GM18498 (cell line): ENCODE data around the gene TEP1.
"Not testable (repeated sequence)": the region's sequence is repeated elsewhere in the genome, so short reads cannot be mapped to it uniquely, and the experiment has no call there.

ENCODE experiments used
- ATAC-seq: cut with Tn5 transposase; IDR thresholded peaks from one replicate; pipeline ENCODE4 v1.9.1; 2021; ENCODE audit warnings: mild to moderate bottlenecking, moderate library complexity; ENCODE audit not compliant: unreplicated experiment

Gene TEP1

DNA sequence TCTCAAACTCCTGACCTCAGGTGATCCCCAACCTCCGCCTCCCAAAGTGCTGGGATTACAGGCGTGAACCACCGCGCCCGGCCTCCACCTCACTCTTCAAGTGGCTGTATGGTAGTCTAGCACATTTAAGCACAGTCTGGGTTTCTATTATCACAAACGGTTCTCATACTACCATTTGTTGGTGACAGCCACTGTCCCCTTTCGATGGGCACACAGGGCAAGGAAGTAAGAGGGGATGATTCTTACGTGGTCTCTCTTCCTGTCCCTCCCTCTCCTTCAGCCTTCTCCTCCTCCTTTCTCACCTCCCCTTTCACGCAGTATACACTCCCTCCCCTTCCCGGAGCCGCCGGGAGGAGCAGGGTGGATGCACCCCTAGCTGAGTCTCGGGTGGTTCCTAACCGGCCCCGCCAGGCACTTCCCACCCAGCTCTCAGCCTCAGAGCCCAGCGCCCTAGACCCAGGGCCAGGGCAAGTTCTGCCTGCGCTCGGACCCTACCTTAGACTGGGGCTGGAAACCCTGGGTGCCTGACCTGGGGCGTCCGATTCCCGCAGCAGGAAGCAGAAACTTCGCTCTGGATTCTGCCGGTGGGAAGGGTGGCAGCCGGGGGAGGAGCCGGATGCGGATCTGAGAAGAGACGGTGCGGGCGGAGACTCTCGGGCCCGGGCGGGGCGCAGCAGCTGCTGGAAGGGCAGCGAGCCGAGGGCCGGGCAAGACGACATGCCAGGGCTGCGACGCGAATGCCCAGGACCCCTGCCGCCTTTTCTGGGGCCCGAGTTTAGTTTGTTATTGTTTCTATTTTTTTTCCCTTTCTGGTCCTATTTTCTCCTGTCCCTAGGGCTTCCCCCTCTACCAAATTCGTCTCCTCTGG lies at the start of gene TEP1:
Gene TEP1 (minus strand): TSS at position 626 of the 868 bp plus-strand sequence. CDS start 5,062 bp downstream, outside the sequence.
- peak; percentile 73 for ATAC-seq

DNA sequence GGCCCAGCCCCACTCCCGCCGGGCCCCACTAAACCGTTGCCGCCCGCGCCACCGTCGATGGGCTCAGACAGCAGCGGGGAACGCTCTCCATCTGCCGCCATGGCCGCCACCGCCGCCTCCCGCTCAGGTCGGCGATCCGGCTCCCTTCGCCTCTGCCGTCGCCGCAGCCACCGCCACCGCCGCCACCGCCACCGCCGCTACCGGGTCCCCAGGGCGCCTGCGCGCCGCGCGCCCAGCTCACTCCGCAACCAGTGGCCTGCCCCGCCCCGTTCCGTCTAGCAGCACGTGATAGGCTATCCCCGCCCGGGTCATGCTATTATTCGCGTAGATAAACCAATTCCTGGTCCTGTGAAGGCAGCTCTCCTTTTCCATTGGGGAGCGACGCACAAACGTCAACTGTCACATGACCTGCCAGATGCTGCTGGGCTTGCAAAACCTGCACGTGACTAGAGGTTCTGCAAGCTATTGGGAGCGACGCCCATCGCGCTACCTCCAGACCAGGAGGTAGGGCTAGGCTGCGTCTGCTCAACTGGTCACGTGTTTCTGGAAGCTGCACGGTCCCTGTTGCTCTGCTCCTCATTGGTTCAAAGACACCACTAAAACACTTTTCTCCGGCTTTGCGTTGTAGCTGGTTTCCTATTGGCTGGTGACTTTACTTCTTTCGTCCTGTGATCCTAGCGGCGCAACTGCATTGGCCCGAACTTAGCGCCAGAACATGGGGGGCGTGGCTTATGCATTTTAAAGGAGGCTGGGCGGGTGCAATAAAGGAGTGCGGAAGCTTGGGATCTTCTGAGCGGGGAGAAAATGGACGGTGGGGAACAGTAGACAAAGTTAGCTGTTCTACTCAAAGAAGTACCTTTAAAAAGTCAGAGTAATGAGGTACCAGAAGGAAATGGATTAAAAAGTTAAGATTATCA lies 48.2 kb upstream of the TEP1 start, which contains the start of gene PIP4P1:
Gene PIP4P1 (minus strand): TSS at position 210 of the 917 bp plus-strand sequence. CDS start 109 bp downstream, at position 101.
- ATAC-seq = peak; percentile 94

DNA sequence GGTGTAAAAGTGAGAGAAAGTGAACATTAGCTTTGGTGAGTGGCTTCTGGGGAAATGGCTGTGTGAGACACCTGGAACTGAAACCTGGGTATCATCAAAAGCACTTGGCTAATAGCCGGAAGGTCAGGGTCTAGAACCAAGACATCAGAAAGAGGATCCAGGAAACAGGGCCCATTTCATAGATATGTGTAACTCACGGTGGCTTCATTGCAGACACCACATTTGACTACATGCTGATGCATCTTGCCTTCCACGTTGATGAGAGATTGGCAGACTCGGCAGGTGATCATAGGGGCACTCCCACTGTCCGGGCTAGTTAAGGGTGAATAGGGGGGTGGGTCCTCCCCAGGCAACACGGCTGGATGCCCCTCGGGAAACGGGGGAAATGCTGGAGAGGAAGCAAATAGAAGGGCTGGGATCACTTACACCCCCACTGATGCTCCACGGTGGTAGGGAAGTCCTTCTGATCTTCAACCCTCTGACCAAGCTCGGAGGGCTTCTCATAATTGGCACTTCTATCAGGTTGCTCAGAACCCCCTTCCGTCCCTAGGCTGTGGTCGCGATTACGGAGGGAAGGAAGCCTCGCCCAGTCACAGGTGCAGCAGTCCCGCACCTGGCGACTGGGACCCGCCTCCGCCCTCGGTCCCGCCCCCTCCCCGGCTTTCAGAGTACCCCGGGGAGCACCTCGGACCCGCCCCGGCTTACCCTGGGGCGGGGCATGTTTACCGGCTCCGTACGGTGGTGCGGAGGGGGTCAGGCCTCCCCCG lies 47.3 kb upstream of the TEP1 start:
- peak; percentile 8 for ATAC-seq

DNA sequence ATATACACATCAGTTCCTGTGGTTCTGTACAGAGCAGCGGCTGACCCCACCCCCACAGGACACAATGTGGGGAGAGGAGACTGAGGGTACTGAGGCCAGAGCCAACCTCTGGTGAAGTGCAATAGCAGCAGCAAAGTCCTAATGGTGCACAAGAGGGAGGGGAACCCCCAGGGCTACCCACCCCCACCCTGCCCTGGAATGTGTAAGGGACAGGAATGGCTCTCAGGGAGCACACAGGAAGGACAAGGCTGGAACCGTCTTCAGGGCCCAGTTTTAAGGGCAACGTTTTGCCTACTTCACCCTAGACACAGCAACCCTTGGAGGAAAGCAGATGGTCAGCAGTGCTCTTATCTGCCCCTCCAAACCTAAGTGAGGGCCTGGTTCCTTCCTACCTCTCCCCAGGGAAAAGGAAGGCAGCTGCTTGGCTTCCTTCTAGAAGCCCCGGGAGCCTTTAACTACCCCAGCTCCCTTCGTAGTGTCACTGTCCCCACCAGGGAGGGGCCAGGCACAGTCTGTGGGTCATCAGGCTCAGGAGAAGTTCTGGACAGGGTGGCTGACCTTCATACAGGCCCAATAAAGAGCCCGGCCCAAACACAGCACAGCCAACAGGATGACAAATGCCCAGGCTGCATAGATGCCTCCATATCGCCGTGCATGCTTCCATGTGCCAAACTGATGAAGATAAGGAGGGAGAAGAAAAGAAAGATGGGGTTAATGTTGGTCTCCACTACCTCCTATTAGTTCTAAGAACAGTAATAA lies 44.9 kb upstream of the TEP1 start:
- ATAC-seq = no peak

GRCh38 chr14:20456971-20457370 lies 43.7 kb upstream of the TEP1 start:
- ATAC-seq = no peak

- peak; percentile 59 for ATAC-seq
Observed at GRCh38 chr14:20455355-20456300, 42.3 kb upstream of the TEP1 start.

- peak; percentile 87 for ATAC-seq
Observed at GRCh38 chr14:20454516-20455354, 41.4 kb upstream of the TEP1 start, which contains the start of the genes APEX1 and OSGEP. Gene APEX1, plus strand, starts transcription at chr14:20455226. Its CDS starts 420 bp downstream, at chr14:20455646. Gene OSGEP, minus strand, starts transcription at chr14:20454812. Its CDS starts 129 bp downstream, at chr14:20454683.

DNA sequence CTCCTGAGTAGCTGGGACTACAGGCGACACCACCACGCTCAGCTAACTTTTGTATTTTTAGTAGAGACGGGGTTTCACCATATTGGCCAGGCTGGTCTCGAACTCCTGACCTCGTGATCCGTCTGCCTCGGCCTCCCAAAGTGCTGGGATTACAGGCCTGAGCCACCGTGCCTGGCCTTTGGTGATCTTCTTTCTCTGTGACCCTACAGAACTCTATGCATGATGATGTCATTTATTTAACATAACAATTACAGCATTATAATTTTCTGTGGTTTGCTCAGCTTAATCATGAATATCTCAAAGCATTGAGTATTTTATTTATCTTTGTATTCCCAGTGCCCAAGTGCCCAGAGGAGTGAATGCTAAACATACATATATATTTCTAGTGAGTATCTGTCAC lies 39.5 kb upstream of the TEP1 start:
- ATAC-seq = not testable (repeated sequence)

- no peak for ATAC-seq
Observed at GRCh38 chr14:20446889-20447288, 33.6 kb upstream of the TEP1 start.

DNA sequence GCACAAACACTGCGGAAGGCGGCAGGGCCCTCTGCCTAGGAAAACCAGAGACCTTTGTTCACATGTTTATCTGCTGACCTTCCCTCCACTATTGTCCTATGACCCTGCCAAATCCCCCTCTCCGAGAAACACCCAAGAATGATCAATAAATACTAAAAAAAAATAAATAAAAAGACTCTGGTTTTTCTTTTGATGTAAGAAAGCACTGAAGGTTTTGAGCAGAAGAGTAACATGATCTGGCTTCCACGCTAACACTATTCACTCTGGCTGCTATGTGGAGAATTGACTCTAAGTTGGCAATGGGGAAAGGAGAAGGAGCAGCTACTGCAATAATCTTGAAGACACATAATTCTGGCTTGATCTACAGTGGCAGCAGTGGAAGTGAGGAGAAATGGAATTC lies 30.3 kb upstream of the TEP1 start:
- not testable (repeated sequence) for ATAC-seq

GRCh38 chr14:20441461-20441860 lies 28.2 kb upstream of the TEP1 start:
- no peak for ATAC-seq

- no peak for ATAC-seq
Observed at GRCh38 chr14:20440882-20441281, 27.6 kb upstream of the TEP1 start.

- no peak for ATAC-seq
Observed at GRCh38 chr14:20440465-20440864, 27.2 kb upstream of the TEP1 start.

DNA sequence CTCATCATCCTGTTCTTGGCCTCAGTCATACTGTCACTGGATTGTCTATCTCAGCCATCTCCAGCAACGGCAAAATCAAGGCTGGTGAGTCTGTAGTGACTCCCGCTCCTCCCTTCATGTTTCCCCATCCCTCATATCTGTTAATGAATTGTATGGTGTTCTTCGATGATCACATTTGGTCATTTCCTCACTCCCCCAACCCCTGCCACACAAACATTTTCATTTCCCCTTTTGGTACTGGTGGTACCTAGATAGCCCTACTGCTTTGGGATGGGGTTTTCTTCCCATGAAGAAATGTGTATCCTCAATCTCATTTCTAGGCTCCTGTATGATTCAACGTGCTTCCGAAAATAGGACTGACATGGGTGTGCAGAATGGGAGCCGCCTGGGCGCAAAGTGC lies 25.4 kb upstream of the TEP1 start:
- ATAC-seq = no peak

DNA sequence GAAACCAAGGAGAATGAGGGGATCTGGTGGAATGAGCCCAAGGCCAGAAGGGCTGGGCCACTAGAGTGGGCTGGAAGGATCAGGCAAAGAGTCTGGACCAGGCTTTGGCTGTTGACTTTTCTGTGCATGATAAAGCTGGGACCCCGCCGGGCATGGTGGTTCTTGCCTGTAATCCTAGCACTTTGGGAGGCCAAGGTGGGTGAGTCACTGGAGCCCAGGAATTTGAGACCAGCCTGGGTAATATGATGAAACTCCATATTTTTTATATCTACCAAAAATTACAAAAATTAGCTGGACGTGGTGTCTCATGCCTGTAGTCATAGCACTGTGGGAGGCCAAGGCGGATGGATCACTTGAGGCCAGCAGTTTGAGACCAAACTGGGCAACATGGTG lies 23.1 kb upstream of the TEP1 start:
- no peak for ATAC-seq

DNA sequence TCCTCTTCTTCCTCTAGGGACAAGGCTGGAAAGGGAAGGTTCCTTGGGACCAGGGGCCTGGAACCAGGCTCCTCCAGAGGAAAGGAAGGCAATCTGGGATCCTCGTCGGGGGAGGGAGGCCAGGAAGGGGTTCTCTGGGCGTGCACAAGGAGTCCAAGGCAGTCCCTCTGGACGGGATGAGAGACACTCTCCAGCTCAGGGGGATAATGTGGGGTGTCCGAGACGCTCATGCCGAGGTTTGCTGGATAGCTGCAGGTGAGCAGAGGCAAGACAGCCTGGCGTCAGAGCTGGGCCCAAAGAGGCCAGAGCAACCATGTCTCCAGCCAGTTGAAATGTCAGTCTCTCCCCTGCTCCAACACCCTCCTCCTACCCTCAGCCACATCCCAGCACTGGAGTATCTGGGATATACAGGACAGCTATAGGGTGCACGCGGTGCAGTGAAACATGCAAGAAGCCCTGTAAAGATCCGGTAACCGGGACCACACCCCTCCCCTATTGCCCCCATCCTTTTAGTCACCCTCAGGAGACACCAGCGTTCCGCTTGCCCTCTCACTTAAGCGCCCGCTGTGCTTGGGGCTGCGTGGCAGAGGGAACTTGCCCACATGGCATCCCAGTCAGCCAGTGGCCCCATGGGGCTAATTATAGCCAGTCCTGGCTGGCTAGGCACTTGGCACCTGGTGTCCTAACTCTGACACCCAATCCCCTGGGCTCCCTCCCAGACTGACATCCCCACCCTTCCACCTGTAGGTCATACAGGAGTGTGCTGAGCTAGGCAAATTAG lies 22.5 kb upstream of the TEP1 start, which contains the start of gene KLHL33:
Gene KLHL33 (minus strand): TSS at position 585 of the 781 bp plus-strand sequence. CDS start 355 bp downstream, at position 230.
- ATAC-seq = no peak
